ENCODE results near the gene PITPNB. TPM values are rescaled to one million over a fixed set of nuclear protein-coding genes. Genes with fewer than 3 reads are reported as not detected.

Gene PITPNB
- total and polyA plus RNA-seq, 3 donors from 2014 or later, result 39.9 to 49.4 (median 41.9) TPM

- Histone ChIP-seq H3K27me3 (no peaks in the 10 kb centered on the region), H3K9me3 (no peaks in the 10 kb centered on the region), H3K27ac (no peak overlapping the region), H3K4me1 (no peaks in the 10 kb centered on the region), H3K36me3 (ENCODE audit: low read depth, missing control alignments) (no peaks in the 10 kb centered on the region), H3K4me3 (no peak overlapping the region)
- DNase-seq, result no peak
- 89 to 96% methylated on average over 1 of the region's 1 CpG for WGBS, 2 donors
- TF ChIP-seq POLR2A (IDR thresholded peaks at IDR 0.05) (no peak), CTCF (IDR thresholded peaks at IDR 0.05) (no peak)
- intact Hi-C loops (cut with DNase I; ENCODE audit: low total_unique reads), result no loop called here
Observed at GRCh38 chr22:27925331-27925730, 6.3 kb upstream of the PITPNB start.

- Histone ChIP-seq H3K4me1 (peaks cover 14% of the 10 kb centered on the region), H3K27me3 (no peaks in the 10 kb centered on the region), H3K9me3 (no peaks in the 10 kb centered on the region), H3K36me3 (ENCODE audit: low read depth, missing control alignments) (no peaks in the 10 kb centered on the region), H3K4me3 (peak overlapping the region; percentile 95 to 97), H3K27ac (peak overlapping the region; percentile 99)
- DNase-seq, result peak; percentile 42
- intact Hi-C loops (cut with DNase I; ENCODE audit: low total_unique reads), result no loop called here
- WGBS, 2 donors, result 14 to 16% methylated on average over 9 to 12 of the region's 12 CpGs
- TF ChIP-seq CTCF (IDR thresholded peaks at IDR 0.05) (no peak), POLR2A (IDR thresholded peaks at IDR 0.05) (no peak)
Observed at GRCh38 chr22:27919942-27920755, 1.1 kb upstream of the PITPNB start.

GRCh38 chr22:27918341-27919221 lies 475 bp downstream of the PITPNB start:
- Histone ChIP-seq H3K27me3 (no peaks in the 10 kb centered on the region), H3K4me1 (peaks cover 20% of the 10 kb centered on the region), H3K27ac (peak overlapping the region; percentile 99), H3K4me3 (peak overlapping the region; percentile 95 to 97), H3K9me3 (no peaks in the 10 kb centered on the region), H3K36me3 (ENCODE audit: low read depth, missing control alignments) (no peaks in the 10 kb centered on the region)
- 0 to 1% methylated on average over 19 to 53 of the region's 60 CpGs for WGBS, 2 donors
- DNase-seq, result peak; percentile 65
- no peak for TF ChIP-seq CTCF (IDR thresholded peaks at IDR 0.05)
- TF ChIP-seq POLR2A (IDR thresholded peaks at IDR 0.05), result no peak
- intact Hi-C loops (cut with DNase I; ENCODE audit: low total_unique reads), result no loop called here

GRCh38 chr22:27915986-27916385 lies 3.1 kb downstream of the PITPNB start:
- no peaks in the 10 kb centered on the region for H3K27me3 ChIP-seq
- peaks cover 26% of the 10 kb centered on the region for H3K4me1 ChIP-seq
- intact Hi-C loops (cut with DNase I; ENCODE audit: low total_unique reads), result no loop called here

More at GRCh38 chr22:27915986-27916385, 3.1 kb downstream of the PITPNB start:
- no peak overlapping the region for H3K27ac ChIP-seq
- no peak overlapping the region for H3K4me3 ChIP-seq
- DNase-seq, result no peak
- TF ChIP-seq CTCF (IDR thresholded peaks at IDR 0.05) (no peak), POLR2A (IDR thresholded peaks at IDR 0.05) (no peak)
- H3K36me3 ChIP-seq (ENCODE audit: low read depth, missing control alignments), result no peaks in the 10 kb centered on the region
- H3K9me3 ChIP-seq, result no peaks in the 10 kb centered on the region

All from testis (tissue), 3 donors.